HG02759 (cell line): ENCODE results near the gene RNU2-63P.
"Not testable (repeated sequence)": the region's sequence is repeated elsewhere in the genome, so short reads cannot be mapped to it uniquely, and the experiment has no call there.

Experiments
- ATAC-seq: cut with Tn5 transposase; IDR thresholded peaks from one replicate; pipeline ENCODE4 v1.9.1; 2021; ENCODE audit warnings: mild to moderate bottlenecking, moderate library complexity; ENCODE audit not compliant: unreplicated experiment

Gene RNU2-63P

DNA sequence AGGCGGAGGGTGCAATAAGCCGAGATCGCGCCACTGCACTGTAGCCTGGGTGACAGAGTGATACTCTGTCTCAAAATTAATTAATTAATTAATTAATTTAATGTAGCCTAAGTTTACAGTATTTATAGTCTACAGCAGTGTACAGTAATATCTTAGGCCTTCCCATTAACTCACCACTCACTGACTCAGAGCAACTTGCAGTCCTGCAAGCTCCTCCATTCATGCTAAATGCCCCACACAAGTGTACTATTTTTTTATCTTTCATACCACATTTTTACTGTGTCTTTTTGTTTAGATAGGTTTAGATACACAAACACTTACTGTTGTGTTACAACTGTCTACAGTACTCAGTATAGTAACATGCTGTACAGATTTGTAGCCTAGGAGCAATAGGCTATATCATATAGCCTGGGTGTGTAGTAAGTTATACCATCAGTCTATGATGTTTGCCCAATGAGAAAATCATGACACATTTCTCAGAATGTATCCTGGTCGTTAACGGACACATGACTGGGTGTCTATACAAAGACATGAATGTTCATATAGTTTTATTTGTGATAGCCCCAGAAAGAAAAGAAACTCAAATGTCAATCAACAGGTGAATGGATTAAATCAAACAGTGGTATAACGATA is 15.8 kb upstream of the RNU2-63P start:
- ATAC-seq = no peak

DNA sequence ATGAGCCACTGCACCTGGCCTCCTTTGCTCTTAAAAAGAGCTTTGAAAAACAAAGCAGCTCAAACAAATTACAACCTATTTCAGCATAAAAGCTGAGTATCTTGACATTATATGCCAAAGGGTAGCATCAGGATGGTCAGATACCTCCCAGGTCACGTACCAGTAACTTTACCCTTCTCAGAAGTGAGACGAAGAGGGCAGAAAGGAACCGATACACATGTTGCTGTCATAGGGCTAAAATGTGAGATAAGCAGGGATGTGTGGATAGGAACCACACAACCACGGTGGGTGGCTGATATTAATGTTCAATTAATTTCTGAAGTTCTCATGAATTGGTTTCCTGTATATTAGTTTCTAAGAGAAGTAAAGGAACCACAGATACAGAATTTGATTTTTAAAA is 12.6 kb upstream of the RNU2-63P start:
- no peak for ATAC-seq

DNA sequence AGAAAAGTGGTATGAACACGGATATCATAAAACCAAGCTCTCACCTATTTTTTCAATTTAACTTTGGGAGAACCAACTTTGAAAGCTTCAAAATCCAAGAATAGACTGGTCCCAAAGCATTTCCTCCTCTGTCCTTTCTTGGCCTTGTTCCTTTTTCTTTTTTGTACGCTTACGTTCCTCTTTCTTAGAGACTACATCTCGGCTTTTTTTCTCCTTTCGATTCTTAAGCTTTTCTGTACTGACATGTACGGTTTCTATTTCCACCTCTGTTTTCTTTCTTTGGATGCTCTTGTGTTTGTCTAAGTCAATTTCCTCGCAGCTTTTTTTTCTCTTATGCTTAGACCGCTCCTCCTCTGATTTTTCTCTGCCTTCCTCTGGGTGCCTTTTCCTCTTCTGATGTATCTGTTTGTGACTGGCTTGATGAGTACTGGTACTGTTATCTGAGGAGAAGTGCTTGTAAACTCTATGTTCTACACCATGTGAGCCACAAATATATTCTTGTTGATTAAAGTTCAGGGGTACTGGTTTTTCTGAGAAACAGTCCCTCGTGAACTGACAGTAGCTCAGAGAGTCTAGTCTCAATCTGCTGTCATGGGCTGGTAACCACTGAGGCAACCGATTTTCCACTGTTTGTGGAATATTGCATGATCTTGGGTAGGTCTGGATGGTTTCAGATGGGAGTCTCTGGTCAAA is 11.5 kb upstream of the RNU2-63P start:
- ATAC-seq = peak; percentile 47

DNA sequence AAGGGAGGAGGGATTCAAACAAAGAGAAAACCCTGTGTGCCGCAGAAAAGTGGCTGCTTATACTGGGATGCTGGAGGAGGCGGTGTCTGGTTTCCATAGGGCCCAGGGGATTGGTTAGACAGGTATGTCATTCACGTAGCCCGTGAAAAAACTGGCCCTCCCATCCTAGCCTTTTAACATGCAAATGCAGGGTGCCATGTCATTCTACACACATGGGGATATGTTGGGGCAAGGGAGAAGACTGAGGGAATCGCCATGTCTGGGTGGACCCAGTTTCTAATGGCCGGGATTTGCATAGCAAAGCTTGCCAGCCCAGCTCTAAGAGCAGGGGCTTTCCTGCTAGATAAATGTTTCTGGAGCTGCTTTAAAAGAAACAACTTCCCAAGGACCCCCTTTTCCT is 8.2 kb upstream of the RNU2-63P start:
- no peak for ATAC-seq

DNA sequence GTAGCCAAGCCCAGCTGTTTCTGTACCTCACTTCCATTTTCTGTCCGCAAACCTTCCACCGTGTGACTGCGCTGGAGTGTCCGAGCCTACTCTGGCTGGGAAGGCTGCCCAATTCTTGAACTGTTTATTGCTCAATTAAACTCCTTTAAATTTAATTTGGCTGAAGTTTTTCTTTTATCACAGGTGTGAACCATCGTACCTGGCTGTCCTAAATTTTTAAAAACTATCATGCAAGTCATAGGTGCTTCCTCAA is 6.2 kb upstream of the RNU2-63P start:
- no peak for ATAC-seq

DNA sequence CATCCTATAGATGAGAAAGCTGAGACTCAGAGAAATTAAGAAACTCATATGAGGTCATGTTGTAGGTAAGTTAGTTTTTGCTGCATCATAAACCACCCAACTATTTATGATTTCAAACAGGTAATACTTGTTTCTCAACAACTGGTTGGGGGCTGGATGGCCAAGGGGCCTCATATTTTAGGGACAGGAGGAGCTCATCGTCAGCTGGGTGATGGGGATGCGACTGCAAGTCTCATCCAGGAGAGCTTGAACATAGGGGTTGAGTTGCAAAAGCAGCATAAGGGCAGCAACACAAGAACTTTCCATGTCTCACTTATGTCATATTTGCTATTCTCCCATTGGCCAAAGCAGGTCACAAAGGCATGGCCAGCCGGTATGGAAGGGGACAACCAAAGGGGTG is 3.6 kb upstream of the RNU2-63P start:
- no peak for ATAC-seq

DNA sequence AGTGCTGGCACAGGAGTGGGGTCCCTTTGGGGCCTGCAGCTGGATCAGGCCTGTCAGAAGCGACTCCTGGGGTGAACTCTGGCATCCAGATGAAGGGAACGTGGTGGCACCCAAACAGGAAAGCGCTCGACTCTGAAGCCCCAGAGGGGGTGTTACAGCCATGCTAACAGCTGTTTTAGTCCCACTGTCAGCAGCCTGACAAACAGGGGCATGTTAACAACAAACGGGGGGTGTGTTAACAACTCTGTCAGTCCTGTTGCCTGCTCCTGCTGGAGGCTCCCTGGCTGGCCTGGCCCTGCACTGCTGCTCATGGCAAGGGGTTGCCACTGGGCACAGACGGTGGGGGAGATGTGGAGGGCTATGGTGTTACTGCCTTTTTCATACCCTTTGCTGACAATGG is 2.6 kb upstream of the RNU2-63P start:
- no peak for ATAC-seq

DNA sequence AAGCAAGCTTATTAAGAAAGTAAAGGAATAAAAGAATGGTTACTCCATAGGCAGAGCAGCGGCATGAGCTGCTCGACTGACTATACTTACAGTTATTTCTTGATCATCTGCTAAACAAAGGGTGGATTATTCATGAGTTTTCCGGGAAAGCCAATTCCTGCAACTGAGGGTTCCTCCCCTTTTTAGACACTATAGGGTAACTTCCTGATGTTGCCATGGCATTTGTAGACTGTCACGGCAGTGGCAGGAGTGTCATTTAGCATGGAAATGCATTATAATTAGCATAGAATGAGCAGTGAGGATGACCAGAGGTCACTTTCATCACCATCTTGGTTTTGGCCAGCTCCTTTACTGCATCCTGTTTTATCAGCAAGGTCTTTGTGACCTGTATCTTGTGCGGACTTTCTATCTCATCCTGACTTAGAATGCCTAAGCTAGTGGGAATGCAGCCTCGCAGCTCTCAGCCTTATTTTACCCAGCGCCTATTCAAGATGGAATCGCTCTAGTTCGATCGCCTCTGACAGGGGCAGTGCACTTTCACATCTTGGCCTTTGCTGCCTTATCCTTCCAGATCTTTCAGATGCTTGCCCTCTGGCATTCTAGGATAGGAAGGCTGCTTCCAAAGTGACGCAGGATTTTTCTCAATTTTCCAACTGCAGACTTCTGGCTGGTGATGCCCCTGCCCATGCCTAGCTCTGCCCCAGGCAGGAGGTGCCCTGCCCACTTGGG is 1.9 kb upstream of the RNU2-63P start:
- ATAC-seq = not testable (repeated sequence)

DNA sequence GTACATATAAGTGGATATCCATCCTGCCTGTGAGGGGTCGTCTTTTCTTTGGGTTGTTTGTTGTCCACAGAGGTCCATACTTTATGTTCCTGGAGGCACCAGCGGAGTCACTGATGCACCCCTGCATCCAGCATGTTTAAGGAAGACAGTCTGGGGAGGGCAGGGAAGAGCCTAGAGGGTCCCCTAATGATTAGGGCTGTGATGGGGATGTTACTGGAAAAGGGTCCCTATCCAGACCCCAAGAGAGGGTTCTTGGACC is 1.4 kb upstream of the RNU2-63P start:
- not testable (repeated sequence) for ATAC-seq

DNA sequence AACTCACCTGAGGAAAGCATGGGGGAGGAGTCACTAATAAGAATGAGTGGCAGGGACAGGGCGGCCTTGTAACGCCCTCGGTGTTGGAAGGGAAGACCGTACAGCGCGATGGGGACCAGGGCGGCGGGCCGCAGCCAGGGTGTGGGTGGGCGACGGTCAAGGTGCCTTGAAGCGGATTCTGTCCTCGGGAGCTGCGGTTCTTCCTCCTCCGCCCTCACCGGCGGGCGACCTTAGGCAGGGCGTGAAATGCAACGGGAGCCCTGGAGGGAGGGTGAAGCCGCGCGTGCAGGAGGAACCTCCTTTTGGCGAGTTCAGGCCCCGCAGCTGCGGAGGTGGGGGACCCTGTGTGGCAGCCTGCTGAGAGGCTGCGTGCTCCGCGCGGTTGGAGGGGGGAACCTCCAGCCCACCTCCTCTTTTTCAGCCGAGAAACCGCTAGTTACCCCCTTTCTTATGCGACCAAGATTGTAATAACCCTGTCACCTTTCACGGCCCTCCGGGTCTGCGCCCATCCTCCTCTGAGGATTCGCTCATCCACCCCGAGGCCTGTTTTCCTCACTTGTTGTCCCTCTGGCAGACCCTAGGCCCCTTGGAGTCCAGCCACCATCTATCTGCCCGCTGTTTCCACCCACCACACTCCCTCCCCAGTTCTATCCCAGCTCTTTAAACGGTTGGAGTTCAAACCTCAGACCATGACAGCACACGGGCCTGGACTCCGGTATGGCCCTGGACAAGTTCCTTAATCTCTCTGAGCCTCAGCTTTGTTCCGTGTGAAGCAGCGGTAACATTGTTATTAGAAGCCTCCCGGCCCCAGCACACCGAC is 823 bp upstream of the RNU2-63P start:
- peak; percentile 60 for ATAC-seq

DNA sequence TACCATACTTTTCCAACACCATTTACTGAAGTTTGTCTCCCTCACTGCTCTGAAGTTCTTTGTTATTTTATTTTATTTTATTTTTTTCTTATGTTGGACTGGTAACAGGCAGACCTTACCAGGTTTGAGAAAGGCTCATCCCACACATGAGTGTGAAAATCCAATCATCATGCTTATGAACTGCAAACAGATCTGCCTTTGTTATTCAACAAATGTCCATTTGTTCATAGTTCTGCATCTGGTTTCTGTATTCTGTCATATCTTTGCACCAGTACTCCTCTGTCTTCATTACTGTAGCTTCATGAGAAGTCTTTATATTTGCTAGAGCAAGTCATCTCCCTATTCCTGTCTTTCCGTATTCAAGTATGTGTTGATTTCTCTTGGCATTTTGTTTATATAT is 5.3 kb downstream of the RNU2-63P start:
- ATAC-seq = no peak

DNA sequence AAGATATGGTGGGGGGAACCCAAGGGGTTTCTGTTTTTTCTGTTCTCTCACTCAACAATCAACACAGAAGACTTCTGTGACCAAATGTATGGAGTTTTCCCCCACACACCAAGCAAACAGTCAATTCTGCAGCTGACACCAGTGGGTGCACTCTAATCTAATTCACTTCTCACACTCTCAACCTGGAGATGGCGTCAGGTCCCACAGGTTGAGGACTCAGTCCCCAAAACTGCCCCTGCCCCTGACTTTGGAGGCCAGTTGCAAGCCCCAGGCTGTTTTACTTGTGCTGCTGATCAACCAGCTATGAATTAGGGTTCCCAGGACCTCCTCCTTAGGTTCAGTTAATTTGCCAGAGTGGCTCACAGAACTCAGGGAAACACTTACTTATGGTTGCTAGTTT is 6.2 kb downstream of the RNU2-63P start:
- no peak for ATAC-seq

DNA sequence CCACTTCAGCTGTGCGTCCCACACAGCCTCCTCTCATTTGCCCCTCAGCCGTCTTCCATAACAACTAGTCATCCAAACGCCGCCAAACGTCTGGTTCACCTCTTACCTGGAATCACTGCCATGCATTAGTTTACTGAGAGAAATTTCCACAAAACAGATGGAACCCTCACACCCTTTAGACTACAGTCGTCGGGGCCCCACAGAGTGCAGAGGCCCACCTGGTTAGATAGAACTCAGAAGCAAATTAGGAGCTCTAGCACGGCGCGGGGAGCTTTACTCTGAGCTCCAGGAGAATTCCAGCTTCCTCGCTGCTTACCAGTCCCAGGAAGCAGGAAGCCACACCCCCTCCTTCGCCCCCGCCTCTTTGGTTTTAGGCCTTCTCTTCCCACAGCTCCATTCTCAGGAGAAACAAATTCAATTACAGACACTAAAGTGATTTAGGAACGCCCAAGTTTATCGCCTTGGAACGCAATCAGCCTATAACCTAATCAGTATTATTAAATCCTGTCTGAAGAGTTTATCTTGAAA is 9.4 kb downstream of the RNU2-63P start:
- no peak for ATAC-seq

DNA sequence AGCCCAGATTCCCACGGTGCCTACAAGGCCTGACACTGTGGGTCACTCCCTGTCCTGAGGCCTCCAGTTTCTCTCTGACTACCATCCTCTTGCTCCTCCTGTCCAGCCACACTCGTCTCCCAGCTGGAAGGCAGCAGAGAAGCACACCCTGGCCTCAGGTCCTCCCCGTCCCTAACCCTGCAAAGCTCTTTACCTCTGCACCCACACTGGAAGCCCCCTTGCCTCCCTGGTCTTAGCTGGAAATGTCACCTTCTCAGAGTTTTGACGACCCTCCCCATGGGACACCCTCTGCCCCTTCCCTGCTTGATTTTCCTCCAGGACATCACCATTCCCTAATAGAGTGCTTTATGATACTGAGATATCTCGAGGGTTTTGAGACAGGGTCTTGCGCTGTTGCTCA is 10.6 kb downstream of the RNU2-63P start:
- ATAC-seq = no peak

DNA sequence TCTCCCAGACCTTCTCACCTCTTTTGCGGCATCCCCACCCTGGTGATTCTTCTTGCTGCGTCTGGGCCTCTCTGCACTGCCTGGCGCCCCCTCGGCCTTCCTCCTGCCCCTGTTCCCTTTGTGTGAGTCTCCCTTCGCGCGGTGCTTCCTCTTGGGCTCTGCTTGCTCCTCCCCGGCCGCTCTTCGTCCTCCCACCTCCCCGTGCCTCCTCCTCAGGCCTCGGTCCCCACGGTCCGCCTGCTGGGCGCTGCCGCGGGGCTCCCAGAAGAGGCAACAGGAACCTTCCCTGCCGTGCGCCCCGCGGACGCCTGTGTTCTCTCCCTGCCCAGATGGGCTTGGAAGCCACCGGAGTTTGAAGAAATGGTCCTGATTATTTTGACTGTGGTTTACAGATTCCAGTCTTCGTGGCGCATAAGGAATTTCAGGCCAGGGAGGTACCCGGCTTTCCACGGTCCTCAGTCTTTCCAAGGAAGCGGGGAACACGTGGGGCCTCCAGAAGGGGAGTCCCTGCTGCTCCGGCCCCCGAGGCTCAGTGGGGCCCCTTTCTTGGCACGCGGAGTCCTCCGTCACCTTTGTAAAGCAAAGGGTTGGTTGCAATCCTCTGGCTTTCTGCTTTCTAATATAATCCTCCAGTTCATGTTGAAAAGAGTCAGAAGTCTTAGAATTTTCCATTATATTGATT is 13.1 kb downstream of the RNU2-63P start:
- no peak for ATAC-seq

DNA sequence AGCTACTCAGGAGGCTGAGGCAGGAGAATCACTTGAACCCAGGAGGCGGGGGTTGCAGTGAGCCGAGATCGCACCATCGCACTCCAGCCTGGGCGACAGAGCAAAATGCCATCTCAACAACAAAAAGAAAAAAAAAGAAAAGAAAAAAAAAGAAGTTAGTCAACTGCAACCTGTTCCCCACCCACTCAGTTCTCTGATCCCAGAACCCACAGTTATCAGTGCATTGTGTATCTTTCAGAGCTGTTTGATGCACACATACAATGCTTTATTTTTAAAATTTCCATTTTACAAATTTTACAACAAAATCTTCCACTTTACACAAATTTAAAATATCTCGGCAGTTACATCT is 14.0 kb downstream of the RNU2-63P start:
- ATAC-seq = no peak

DNA sequence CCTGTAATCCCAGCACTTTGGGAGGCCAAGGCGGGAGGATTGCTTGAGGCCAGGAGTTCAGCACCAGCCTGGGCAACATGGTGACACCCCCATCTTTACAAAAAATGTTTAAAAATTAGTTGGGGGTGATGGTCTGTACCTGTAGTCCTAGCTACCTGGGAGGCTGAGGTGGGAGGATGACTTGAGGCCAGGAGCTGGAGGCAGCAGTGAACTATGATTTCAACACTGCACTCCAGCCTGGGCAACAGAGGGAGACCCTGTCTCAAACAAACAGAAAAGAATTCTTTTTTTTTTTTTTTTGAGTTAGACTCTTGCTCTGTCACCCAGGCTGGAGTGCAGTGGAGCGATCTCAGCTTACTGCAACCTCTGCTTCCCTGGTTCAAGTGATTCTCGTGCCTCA is 15.9 kb downstream of the RNU2-63P start:
- ATAC-seq = not testable (repeated sequence)

DNA sequence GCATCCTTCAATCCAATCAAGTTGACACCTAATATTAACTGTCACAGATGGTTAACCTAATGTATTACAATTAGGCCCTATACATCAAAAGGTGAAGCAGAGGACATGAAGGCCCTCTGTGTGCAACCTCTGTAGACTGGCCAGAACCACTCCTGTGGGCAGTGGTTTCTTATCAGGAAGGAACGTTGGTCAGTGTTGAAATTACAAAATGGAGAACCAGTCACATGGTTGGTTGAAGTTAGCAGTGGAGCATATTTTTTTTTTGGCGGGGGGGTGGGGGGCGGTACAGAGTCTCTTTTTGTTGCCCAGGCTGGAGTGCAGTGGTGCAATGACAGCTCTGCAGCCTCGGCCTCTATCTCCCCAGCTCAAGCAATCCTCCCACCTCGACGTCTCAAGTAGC is 19.8 kb downstream of the RNU2-63P start:
- ATAC-seq = no peak

DNA sequence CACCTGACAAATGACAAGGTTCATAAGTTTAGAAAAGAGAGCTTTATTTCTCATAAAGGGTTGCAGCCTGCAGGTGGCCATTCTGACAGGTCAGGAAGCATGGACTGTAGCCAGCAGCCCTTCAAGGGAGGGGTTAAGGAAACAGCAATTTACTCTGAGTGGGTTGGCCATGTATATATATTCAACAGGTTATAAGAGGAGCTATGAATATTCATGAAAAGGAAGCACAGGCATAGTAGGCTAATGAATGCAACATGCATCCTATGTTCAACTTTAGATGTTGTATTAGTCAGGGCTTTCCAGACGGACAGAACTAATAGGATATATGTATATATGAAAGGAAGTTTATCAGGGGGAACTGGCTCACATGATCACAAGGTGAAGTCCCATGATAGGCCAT is 20.6 kb downstream of the RNU2-63P start:
- no peak for ATAC-seq

DNA sequence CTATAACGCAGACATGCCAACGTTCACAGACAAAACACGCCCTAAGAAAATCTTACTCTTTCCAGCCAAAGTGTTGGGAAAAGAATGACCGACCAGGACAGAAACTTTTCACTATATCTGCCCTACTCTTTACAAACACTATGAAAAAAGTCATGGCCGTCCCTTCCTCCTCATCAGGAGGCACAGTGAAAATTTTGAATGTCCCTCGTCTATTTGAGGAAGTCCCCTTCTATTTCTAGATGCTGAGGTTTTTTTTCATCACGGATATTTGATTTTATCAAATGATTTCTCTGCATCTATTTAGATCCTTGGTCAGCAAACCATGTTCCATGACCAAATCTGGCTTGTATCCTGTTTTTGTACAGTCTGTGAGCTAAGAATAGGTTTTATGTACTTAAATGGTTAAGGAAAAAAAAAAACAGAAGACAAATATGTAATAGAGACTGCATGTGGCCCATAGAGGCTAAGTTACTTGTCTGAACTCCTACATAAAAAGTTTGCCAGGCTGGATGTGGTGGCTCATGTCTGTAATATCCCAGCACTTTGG is 22.0 kb downstream of the RNU2-63P start:
- not testable (repeated sequence) for ATAC-seq

DNA sequence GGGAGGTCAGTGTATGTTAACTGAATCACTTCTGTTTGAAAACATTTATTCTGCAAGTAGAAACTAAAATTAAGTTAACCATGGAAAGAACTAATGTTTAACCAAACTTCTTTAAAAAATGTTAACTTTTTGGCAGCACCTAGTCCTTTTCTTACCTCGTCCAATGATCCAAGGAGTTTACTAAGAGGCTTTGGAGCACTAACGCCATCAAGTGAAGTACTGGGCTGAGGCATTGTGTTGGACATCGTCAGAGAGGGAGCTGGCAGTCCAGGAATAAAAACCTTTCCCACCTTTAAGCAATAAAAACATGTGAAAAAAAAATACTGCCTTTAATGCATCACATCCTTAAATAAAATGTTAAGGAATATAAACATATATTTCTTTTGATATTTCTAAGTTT is 23.8 kb downstream of the RNU2-63P start:
- not testable (repeated sequence) for ATAC-seq
